Measurements from ENCODE around the gene PTPN3. TPM values are rescaled to one million over a fixed set of nuclear protein-coding genes. Genes with fewer than 3 reads are reported as not detected.

PTPN3 gene
- total and polyA plus RNA-seq, 2 experiments from 2014 or later: 1.4 to 2.6 TPM

DNA sequence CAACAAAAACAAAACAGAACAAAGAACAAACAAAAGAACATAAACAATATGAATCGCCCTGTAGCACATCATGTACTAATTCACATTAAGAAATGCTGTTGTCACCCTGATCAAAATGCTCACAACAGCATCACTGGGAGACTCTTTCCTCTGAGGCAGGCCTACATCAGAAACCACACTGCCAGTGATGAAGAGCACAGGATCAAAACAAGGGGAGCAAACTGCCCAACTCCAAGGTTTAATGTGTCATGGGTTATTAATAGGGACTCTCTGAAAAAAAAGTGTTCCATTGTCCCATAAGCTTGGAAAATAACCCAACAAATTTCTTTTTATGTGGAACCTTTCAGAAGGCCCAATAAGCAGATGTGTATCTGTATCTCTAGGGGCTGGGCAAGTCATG lies 74.2 kb downstream of the PTPN3 start:
- H3K27me3 ChIP-seq (ENCODE audit: insufficient read depth): no peaks in the 10 kb centered on the region
- H4K20me1 ChIP-seq (replicated peaks; ENCODE audit: insufficient read depth): no peaks in the 10 kb centered on the region
- no peak for DNase-seq (ENCODE audit: low spot score)
- peaks cover 10% of the 10 kb centered on the region for H3K4me1 Mint-ChIP-seq
- H3K27me3 Mint-ChIP-seq (ENCODE audit: insufficient read depth, low read depth, poor library complexity): no peaks in the 10 kb centered on the region
- H3K9me2 ChIP-seq (ENCODE audit: insufficient read depth): no peaks in the 10 kb centered on the region
- no peaks in the 10 kb centered on the region for H3K36me3 Mint-ChIP-seq (ENCODE audit: low read depth)
- no peaks in the 10 kb centered on the region for H3K9me3 Mint-ChIP-seq
- H3K27ac Mint-ChIP-seq: no peak overlapping the region
- no peak overlapping the region for H2AFZ ChIP-seq
- H3K27ac ChIP-seq (ENCODE audit: low read depth): no peak overlapping the region
- no peak for ATAC-seq
- H3K4me3 ChIP-seq: no peak overlapping the region
- H3F3A ChIP-seq (replicated peaks; ENCODE audit: low read depth): no peaks in the 10 kb centered on the region
- no peak overlapping the region for H3K4me2 ChIP-seq
- TF ChIP-seq POLR2AphosphoS5 (IDR thresholded peaks at IDR 0.05; ENCODE audit: low read depth) (no peak), CTCF (conservative IDR thresholded peaks at IDR 0.05; ENCODE audit: low read depth in 2 of 2) (no peak), NANOG (IDR thresholded peaks at IDR 0.05; ENCODE audit: borderline replicate concordance) (no peak), CREB1 (CRISPR knock-in tag; IDR thresholded peaks at IDR 0.05; ENCODE audit: low read depth) (no peak), EZH2 (IDR thresholded peaks at IDR 0.05; ENCODE audit: low read depth, unreplicated experiment) (no peak), REST (IDR thresholded peaks at IDR 0.05; ENCODE audit: unreplicated experiment) (no peak), EZH2phosphoT487 (IDR thresholded peaks at IDR 0.05; ENCODE audit: unreplicated experiment) (no peak), ETS1 (IDR thresholded peaks at IDR 0.05) (no peak)
- TF ChIP-seq, protein P1, sequence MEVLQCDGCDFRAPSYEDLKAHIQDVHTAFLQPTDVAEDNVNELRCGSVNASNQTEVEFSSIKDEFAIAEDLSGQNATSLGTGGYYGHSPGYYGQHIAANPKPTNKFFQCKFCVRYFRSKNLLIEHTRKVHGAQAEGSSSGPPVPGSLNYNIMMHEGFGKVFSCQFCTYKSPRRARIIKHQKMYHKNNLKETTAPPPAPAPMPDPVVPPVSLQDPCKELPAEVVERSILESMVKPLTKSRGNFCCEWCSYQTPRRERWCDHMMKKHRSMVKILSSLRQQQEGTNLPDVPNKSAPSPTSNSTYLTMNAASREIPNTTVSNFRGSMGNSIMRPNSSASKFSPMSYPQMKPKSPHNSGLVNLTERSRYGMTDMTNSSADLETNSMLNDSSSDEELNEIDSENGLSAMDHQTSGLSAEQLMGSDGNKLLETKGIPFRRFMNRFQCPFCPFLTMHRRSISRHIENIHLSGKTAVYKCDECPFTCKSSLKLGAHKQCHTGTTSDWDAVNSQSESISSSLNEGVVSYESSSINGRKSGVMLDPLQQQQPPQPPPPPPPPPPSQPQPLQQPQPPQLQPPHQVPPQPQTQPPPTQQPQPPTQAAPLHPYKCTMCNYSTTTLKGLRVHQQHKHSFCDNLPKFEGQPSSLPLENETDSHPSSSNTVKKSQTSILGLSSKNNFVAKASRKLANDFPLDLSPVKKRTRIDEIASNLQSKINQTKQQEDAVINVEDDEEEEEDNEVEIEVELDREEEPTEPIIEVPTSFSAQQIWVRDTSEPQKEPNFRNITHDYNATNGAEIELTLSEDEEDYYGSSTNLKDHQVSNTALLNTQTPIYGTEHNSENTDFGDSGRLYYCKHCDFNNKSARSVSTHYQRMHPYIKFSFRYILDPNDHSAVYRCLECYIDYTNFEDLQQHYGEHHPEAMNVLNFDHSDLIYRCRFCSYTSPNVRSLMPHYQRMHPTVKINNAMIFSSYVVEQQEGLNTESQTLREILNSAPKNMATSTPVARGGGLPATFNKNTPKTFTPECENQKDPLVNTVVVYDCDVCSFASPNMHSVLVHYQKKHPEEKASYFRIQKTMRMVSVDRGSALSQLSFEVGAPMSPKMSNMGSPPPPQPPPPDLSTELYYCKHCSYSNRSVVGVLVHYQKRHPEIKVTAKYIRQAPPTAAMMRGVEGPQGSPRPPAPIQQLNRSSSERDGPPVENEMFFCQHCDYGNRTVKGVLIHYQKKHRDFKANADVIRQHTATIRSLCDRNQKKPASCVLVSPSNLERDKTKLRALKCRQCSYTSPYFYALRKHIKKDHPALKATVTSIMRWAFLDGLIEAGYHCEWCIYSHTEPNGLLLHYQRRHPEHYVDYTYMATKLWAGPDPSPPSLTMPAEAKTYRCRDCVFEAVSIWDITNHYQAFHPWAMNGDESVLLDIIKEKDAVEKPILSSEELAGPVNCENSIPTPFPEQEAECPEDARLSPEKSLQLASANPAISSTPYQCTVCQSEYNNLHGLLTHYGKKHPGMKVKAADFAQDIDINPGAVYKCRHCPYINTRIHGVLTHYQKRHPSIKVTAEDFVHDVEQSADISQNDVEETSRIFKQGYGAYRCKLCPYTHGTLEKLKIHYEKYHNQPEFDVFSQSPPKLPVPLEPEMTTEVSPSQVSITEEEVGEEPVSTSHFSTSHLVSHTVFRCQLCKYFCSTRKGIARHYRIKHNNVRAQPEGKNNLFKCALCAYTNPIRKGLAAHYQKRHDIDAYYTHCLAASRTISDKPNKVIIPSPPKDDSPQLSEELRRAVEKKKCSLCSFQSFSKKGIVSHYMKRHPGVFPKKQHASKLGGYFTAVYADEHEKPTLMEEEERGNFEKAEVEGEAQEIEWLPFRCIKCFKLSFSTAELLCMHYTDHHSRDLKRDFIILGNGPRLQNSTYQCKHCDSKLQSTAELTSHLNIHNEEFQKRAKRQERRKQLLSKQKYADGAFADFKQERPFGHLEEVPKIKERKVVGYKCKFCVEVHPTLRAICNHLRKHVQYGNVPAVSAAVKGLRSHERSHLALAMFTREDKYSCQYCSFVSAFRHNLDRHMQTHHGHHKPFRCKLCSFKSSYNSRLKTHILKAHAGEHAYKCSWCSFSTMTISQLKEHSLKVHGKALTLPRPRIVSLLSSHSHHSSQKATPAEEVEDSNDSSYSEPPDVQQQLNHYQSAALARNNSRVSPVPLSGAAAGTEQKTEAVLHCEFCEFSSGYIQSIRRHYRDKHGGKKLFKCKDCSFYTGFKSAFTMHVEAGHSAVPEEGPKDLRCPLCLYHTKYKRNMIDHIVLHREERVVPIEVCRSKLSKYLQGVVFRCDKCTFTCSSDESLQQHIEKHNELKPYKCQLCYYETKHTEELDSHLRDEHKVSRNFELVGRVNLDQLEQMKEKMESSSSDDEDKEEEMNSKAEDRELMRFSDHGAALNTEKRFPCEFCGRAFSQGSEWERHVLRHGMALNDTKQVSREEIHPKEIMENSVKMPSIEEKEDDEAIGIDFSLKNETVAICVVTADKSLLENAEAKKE (CRISPR knock-in tag; IDR thresholded peaks at IDR 0.05): no peak
- no peak overlapping the region for H3K4me3 Mint-ChIP-seq
- no peaks in the 10 kb centered on the region for H3K79me2 ChIP-seq (replicated peaks; ENCODE audit: insufficient read depth)
- H3K36me3 ChIP-seq (ENCODE audit: insufficient read depth): no peaks in the 10 kb centered on the region
- peaks cover 1% of the 10 kb centered on the region; the same call in 1 of the 2 replicates for H3K4me1 ChIP-seq (ENCODE audit: insufficient read depth)
